A673 (cell line): ENCODE measurements around the gene JARID2. TPM values are rescaled to one million over a fixed set of nuclear protein-coding genes. Genes with fewer than 3 reads are reported as not detected.

Source experiments
- BruUV-seq: library from RNA; stranded (reverse); fragments of 400-500 nt; replicated peaks from 2 replicates; lab custom pipeline; 2021; lab: Mats Ljungman, UMichigan
- CTCF ChIA-PET: fragments of 300-600 bp; sonication (Branson Sonifier 250); formaldehyde crosslinking; loops from one replicate; lab custom pipeline; 2022; ENCODE audit warnings: antibody characterized with exemption; lab: Charles Lee
- POLR2A ChIA-PET: fragments of 300-600 bp; sonication (Branson Sonifier 250); formaldehyde crosslinking; loops from one replicate; lab custom pipeline; 2022; ENCODE audit warnings: antibody characterized with exemption; ENCODE audit not compliant: low non-redundant PET; lab: Charles Lee
- DNase-seq: peaks from one replicate; pipeline ENCODE4 v3.0.0-alpha.2; 2015; ENCODE audit warnings: low spot score
- H3K27ac ChIP-seq: fragments of 200-600 bp; sonication (generic); 2 replicates; pipeline ENCODE4 v1.5.1; 2016; ENCODE audit warnings: mixed run types, low read depth, mild to moderate bottlenecking, mixed read lengths, antibody characterized with exemption, low read length; ENCODE audit not compliant: poor library complexity, severe bottlenecking
- H3K27me3 ChIP-seq: fragments of 200-600 bp; sonication (generic); replicated peaks from 2 replicates; pipeline ENCODE4 v1.6.1; 2017; ENCODE audit warnings: mixed run types, low read depth, mild to moderate bottlenecking, mixed read lengths, antibody characterized with exemption, low read length; ENCODE audit not compliant: insufficient read depth, poor library complexity
- H3K36me3 ChIP-seq: fragments of 200-600 bp; sonication (generic); 2 replicates; pipeline ENCODE4 v1.6.1; 2016; ENCODE audit warnings: mixed run types, mild to moderate bottlenecking, mixed read lengths, antibody characterized with exemption, low read length; ENCODE audit not compliant: insufficient read depth, poor library complexity, severe bottlenecking
- H3K4me1 ChIP-seq: fragments of 200-600 bp; sonication (generic); 2 replicates; pipeline ENCODE4 v1.6.1; 2017; ENCODE audit warnings: mixed run types, mild to moderate bottlenecking, mixed read lengths, antibody characterized with exemption, low read length; ENCODE audit not compliant: insufficient read depth, poor library complexity, severe bottlenecking
- H3K4me3 ChIP-seq: fragments of 200-600 bp; sonication (generic); 2 replicates; pipeline ENCODE4 v1.5.1; 2016; ENCODE audit warnings: low read depth, mixed run types, mild to moderate bottlenecking, mixed read lengths, low read length; ENCODE audit not compliant: poor library complexity, severe bottlenecking
- H3K9me3 ChIP-seq: fragments of 200-600 bp; sonication (generic); 2 replicates; pipeline ENCODE4 v1.6.1; 2016; ENCODE audit warnings: mixed run types, low read depth, mild to moderate bottlenecking, mixed read lengths, antibody characterized with exemption, low read length; ENCODE audit not compliant: poor library complexity, severe bottlenecking
- CTCF ChIP-seq: fragments of 300-800, 200-600 bp; sonication (generic); conservative IDR thresholded peaks from 2 replicates; pipeline ENCODE4 v1.5.1; 2017; ENCODE audit warnings: low read depth, mild to moderate bottlenecking, antibody characterized with exemption, low read length, moderate library complexity, mixed read lengths
- EZH2 ChIP-seq: fragments of 200-600 bp; sonication (generic); IDR thresholded peaks from 2 replicates; pipeline ENCODE4 v1.6.1; 2017; ENCODE audit warnings: borderline replicate concordance, low read depth, mild to moderate bottlenecking, mixed read lengths, antibody characterized with exemption, low read length; ENCODE audit not compliant: poor library complexity, severe bottlenecking
- intact Hi-C: fragments of 100-400 bp; cut with micrococcal nuclease; formaldehyde crosslinking; loops from one replicate; pipeline ENCODE4 v1.10.0; 2022; ENCODE audit not compliant: unreplicated experiment
- total RNA-seq: library from RNA; stranded (reverse); gene quantifications from 2 replicates; pipeline ENCODE4 v1.2.3, GENCODE V29; 2021

JARID2 gene
- total RNA-seq, 1 experiment from 2014 or later, result 29.4 TPM

DNA sequence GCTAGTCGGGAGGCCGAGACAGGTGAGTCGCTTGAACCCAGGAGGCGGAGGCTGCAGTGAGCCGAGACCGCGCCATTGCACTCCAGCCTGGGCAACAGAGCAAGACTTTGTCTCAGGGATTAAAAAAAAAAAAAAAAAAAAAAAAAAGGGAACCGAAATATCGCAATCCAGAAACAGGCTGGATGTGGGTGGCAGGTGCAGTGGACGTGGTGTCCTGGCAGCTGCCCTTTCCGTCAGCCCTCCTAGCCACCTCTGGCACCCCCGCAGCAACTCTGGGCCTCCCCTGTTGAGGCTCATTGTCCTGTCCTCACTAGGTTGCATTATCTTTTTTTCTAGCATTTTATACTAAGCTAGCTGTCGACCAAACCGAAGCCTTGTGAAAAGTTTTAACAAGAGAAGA is 303.5 kb downstream of the JARID2 start:
- DNase-seq, result no peak
- Histone ChIP-seq H3K27me3 (no peaks in the 10 kb centered on the region), H3K27ac (no peak overlapping the region), H3K9me3 (peaks cover 1% of the 10 kb centered on the region), H3K4me3 (no peak overlapping the region), H3K36me3 (no peaks in the 10 kb centered on the region), H3K4me1 (peaks cover 62% of the 10 kb centered on the region)
- BruUV-seq, result no TSS peak
- TF ChIP-seq CTCF (no peak), EZH2 (no peak)
- intact Hi-C loops, result no loop called here
- ChIA-PET POLR2A (no interaction called here), CTCF (no interaction called here)

GRCh38 chr6:15550546-15551123 is 304.8 kb downstream of the JARID2 start:
- H3K27ac ChIP-seq, result no peak overlapping the region
- no peaks in the 10 kb centered on the region for H3K27me3 ChIP-seq
- no peak for DNase-seq
- H3K36me3 ChIP-seq, result no peaks in the 10 kb centered on the region
- no peaks in the 10 kb centered on the region for H3K9me3 ChIP-seq
- CTCF ChIA-PET, result no interaction called here
- no TSS peak for BruUV-seq
- peaks cover 64% of the 10 kb centered on the region for H3K4me1 ChIP-seq
- intact Hi-C loops, result loop anchor here (5.0 kb wide), 1 partner anchor 37 kb away; no protein-coding TSS in a partner anchor
- no peak overlapping the region for H3K4me3 ChIP-seq
- POLR2A ChIA-PET, result no interaction called here
- TF ChIP-seq CTCF (no peak), EZH2 (no peak)

DNA sequence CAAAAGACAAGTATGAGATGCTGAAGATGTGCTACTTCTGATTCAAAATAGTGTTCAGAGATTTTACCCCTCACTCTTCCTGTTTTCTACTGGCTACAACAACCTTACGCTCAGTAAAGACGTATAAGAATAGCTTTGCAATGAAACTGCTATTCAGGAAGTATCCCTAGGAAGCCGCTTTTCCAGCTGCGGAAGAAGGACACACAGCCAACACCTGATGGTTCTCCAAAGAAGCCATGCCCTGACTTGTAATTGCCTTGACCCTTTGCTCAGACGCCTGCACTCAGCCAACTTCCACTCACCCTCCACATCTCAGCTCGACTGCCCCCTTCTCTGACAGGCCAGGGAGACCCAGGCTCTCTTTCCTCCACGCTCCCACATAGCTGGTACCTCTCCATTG is 305.4 kb downstream of the JARID2 start:
- no peaks in the 10 kb centered on the region for H3K9me3 ChIP-seq
- ChIA-PET CTCF (no interaction called here), POLR2A (no interaction called here)
- no peak for TF ChIP-seq EZH2
- TF ChIP-seq CTCF, result no peak
- H3K27me3 ChIP-seq, result no peaks in the 10 kb centered on the region
- peaks cover 65% of the 10 kb centered on the region for H3K4me1 ChIP-seq
- BruUV-seq, result no TSS peak
- no peak overlapping the region for H3K4me3 ChIP-seq
- no peak for DNase-seq
- H3K27ac ChIP-seq, result no peak overlapping the region
- intact Hi-C loops, result loop anchor here (5.0 kb wide), 1 partner anchor 36 kb away; no protein-coding TSS in a partner anchor
- H3K36me3 ChIP-seq, result no peaks in the 10 kb centered on the region
